ENCODE results near the gene TPM1. TPM values are rescaled to one million over a fixed set of nuclear protein-coding genes. Genes with fewer than 3 reads are reported as not detected.

TPM1 gene
- total RNA-seq, 1 experiment from 2014 or later: 298 TPM

DNA sequence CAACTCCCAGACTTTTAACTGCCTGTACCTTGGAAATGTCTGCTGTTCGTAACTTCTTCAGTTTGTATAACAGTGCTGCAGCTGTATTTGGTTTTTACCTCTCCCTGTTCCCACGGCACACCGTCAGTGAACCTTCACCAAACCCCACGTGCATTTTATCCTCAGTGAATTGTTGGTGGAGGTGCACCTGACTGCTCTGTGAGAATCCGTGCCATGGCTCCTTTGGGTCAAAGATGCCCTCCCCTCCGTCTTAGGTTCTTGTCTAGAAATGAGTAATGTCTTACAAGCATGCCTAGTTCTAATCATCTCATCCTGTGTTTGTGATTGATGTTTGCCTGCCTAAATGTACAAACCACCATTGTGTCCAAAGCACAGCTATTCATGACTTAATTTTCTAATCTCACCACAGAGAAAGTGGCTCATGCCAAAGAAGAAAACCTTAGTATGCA is 28.2 kb downstream of the TPM1 start:
- peaks cover 8% of the 10 kb centered on the region for H3K36me3 ChIP-seq (ENCODE audit: control insufficient read depth, insufficient read depth, low read length)
- no peak for TF ChIP-seq POLR2AphosphoS5 (IDR thresholded peaks at IDR 0.05; ENCODE audit: low read depth, low read length)
- TF ChIP-seq REST (IDR thresholded peaks at IDR 0.05; ENCODE audit: insufficient read depth in 1 of 2, low read depth in 2 of 2, low read length in 1 of 2): no peak
- no peak for TF ChIP-seq TCF7L2 (IDR thresholded peaks at IDR 0.05; ENCODE audit: low read depth, low read length)
- TF ChIP-seq, protein P1, sequence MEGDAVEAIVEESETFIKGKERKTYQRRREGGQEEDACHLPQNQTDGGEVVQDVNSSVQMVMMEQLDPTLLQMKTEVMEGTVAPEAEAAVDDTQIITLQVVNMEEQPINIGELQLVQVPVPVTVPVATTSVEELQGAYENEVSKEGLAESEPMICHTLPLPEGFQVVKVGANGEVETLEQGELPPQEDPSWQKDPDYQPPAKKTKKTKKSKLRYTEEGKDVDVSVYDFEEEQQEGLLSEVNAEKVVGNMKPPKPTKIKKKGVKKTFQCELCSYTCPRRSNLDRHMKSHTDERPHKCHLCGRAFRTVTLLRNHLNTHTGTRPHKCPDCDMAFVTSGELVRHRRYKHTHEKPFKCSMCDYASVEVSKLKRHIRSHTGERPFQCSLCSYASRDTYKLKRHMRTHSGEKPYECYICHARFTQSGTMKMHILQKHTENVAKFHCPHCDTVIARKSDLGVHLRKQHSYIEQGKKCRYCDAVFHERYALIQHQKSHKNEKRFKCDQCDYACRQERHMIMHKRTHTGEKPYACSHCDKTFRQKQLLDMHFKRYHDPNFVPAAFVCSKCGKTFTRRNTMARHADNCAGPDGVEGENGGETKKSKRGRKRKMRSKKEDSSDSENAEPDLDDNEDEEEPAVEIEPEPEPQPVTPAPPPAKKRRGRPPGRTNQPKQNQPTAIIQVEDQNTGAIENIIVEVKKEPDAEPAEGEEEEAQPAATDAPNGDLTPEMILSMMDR (IDR thresholded peaks at IDR 0.05): no peak
- H3K4me1 ChIP-seq (ENCODE audit: control insufficient read depth, insufficient read depth, low read length): peaks cover 2% of the 10 kb centered on the region; the same call in 1 of the 2 replicates
- no peaks in the 10 kb centered on the region for H3K9me3 ChIP-seq (ENCODE audit: control insufficient read depth, insufficient read depth, low read depth, low read length)
- intact Hi-C loops (cut with micrococcal nuclease; ENCODE audit: unreplicated experiment) (no loop called here), in situ Hi-C loops (cut with HindIII; ENCODE audit: low pct_unique_long_range_greater_than_20kb, low sequenced_read_pairs) (no loop called here)
- H3K4me3 ChIP-seq (ENCODE audit: low read depth in 2 of 2, low read length in 2 of 2): no peak overlapping the region
- ChIA-PET POLR2A (no interaction called here), CTCF (no interaction called here)
- ATAC-seq (no peak), DNase-seq (ENCODE audit: low read depth, low spot score) (no peak)
- BruUV-seq (replicated peaks): no TSS peak
- H3K27ac ChIP-seq (ENCODE audit: low read length): no peak overlapping the region
- no peaks in the 10 kb centered on the region for H3K27me3 ChIP-seq (ENCODE audit: control insufficient read depth, insufficient read depth, low read length)

- DNase-seq (ENCODE audit: low read depth, low spot score) (no peak), ATAC-seq (no peak)
- no peaks in the 10 kb centered on the region for H3K9me3 ChIP-seq (ENCODE audit: control insufficient read depth, insufficient read depth, low read depth, low read length)
- TSS peak; percentile 96 for BruUV-seq (replicated peaks)
- no peak overlapping the region for H3K27ac ChIP-seq (ENCODE audit: low read length)
- H3K27me3 ChIP-seq (ENCODE audit: control insufficient read depth, insufficient read depth, low read length): no peaks in the 10 kb centered on the region
- in situ Hi-C loops (cut with HindIII; ENCODE audit: low pct_unique_long_range_greater_than_20kb, low sequenced_read_pairs) (no loop called here), intact Hi-C loops (cut with micrococcal nuclease; ENCODE audit: unreplicated experiment) (no loop called here)
- no peak overlapping the region for H3K4me3 ChIP-seq (ENCODE audit: low read depth in 2 of 2, low read length in 2 of 2)
- 0 out of 2 replicates have a peak, but pooled peaks have one; percentile 16 for TF ChIP-seq POLR2AphosphoS5 (IDR thresholded peaks at IDR 0.05; ENCODE audit: low read depth, low read length)
- TF ChIP-seq, protein P1 (IDR thresholded peaks at IDR 0.05): no peak
- H3K4me1 ChIP-seq (ENCODE audit: control insufficient read depth, insufficient read depth, low read length): peaks cover 6% of the 10 kb centered on the region; the same call in 1 of the 2 replicates
- CTCF ChIA-PET: no interaction called here
- H3K36me3 ChIP-seq (ENCODE audit: control insufficient read depth, insufficient read depth, low read length): peaks cover 5% of the 10 kb centered on the region
- POLR2A ChIA-PET: no interaction called here
Observed at GRCh38 chr15:63071288-63071909, 28.9 kb downstream of the TPM1 start.

Data from Panc1 (cell line).